CD14-positive monocyte (primary cell): ENCODE data around the gene IMMP2L. TPM values are rescaled to one million over a fixed set of nuclear protein-coding genes. Genes with fewer than 3 reads are reported as not detected.

Experiments used
- DNase-seq, 3 donors: peaks; one replicate each; pipeline ENCODE4 v3.0.0-alpha.2; 2011 to 2022
- H2AFZ ChIP-seq: 2 replicates; pipeline ENCODE4 v1.6.0; 2012; ENCODE audit warnings: mild to moderate bottlenecking, low read depth, low read length, inconsistent platforms; ENCODE audit not compliant: insufficient read depth, poor library complexity, severe bottlenecking
- H3K27ac ChIP-seq, 2 donors: 1 replicate in 1 of 2; 2 replicates in 1 of 2; pipeline ENCODE4 v1.5.1; 2012 to 2013; ENCODE audit warnings: low read length in 2 of 2, control low read depth in 1 of 2, inconsistent platforms in 1 of 2, low read depth in 1 of 2, mild to moderate bottlenecking in 1 of 2
- H3K27me3 ChIP-seq, 2 donors: one replicate each; pipeline versions ENCODE4 v1.6.0 to v1.6.1; 2011 to 2013; ENCODE audit warnings: low read length in 2 of 2; ENCODE audit not compliant: control insufficient read depth in 2 of 2, insufficient read depth in 2 of 2
- H3K36me3 ChIP-seq, 2 donors: replicated peaks in 1 of 2; 1 replicate in 1 of 2; 2 replicates in 1 of 2; pipeline versions ENCODE4 v1.5.1 to v1.6.1; 2012 to 2013; ENCODE audit warnings: low read length in 2 of 2, control low read depth in 1 of 2, inconsistent platforms in 1 of 2, mild to moderate bottlenecking in 1 of 2; ENCODE audit not compliant: insufficient read depth in 2 of 2, control insufficient read depth in 1 of 2
- H3K4me1 ChIP-seq, 2 donors: 1 replicate in 1 of 2; 2 replicates in 1 of 2; pipeline versions ENCODE4 v1.5.1 to v1.6.1; 2012 to 2013; ENCODE audit warnings: low read length in 2 of 2, control low read depth in 1 of 2, inconsistent platforms in 1 of 2, mild to moderate bottlenecking in 1 of 2, moderate library complexity in 1 of 2; ENCODE audit not compliant: insufficient read depth in 2 of 2, control insufficient read depth in 1 of 2
- H3K4me2 ChIP-seq: replicated peaks from 2 replicates; pipeline ENCODE3; 2012; ENCODE audit warnings: low read length, moderate library complexity, mild to moderate bottlenecking; ENCODE audit not compliant: poor library complexity, severe bottlenecking; ENCODE audit errors: extremely low read depth
- H3K4me3 ChIP-seq, 3 experiments: fragments of 200-600 bp in 1 of 3; sonication (generic) in 1 of 3; replicated peaks in 1 of 3; 1 replicate in 2 of 3; 2 replicates in 1 of 3; pipeline ENCODE4 v1.5.1; 2011 to 2013; ENCODE audit warnings: low read length in 3 of 3, mild to moderate bottlenecking in 3 of 3, control low read depth in 2 of 3, low read depth in 2 of 3, inconsistent platforms in 1 of 3, moderate library complexity in 1 of 3
- H3K79me2 ChIP-seq: 2 replicates; pipeline ENCODE4 v1.6.0; 2012; ENCODE audit warnings: mild to moderate bottlenecking, control low read depth, inconsistent platforms, low read length, moderate library complexity; ENCODE audit not compliant: insufficient read depth
- H3K9ac ChIP-seq: 2 replicates; pipeline ENCODE4 v1.6.0; 2017; ENCODE audit warnings: low read length, mild to moderate bottlenecking; ENCODE audit not compliant: insufficient read depth, poor library complexity, severe bottlenecking
- H3K9me3 ChIP-seq, 2 donors: replicated peaks in 1 of 2; 1 replicate in 1 of 2; 2 replicates in 1 of 2; pipeline versions ENCODE4 v1.5.1 to v1.6.1; 2012 to 2013; ENCODE audit warnings: low read length in 2 of 2, control low read depth in 1 of 2; ENCODE audit not compliant: control insufficient read depth in 1 of 2, insufficient read depth in 1 of 2
- H4K20me1 ChIP-seq: 2 replicates; pipeline ENCODE4 v1.6.0; 2012; ENCODE audit warnings: mild to moderate bottlenecking, low read length, control low read depth, moderate library complexity; ENCODE audit not compliant: insufficient read depth
- H3K27ac Mint-ChIP-seq, 7 donors: one replicate each; pipeline ENCODE4 v1.8.0; 2020; ENCODE audit warnings: mild to moderate bottlenecking in 7 of 7, mixed read lengths in 7 of 7, moderate library complexity in 6 of 7, inconsistent platforms in 2 of 7
- H3K27me3 Mint-ChIP-seq, 3 donors: one replicate each; pipeline ENCODE4 v1.8.0; 2021 to 2022; ENCODE audit warnings: low read depth in 3 of 3, mild to moderate bottlenecking in 3 of 3, mixed read lengths in 3 of 3, moderate library complexity in 3 of 3, inconsistent platforms in 1 of 3
- H3K36me3 Mint-ChIP-seq, 2 donors: one replicate each; pipeline ENCODE4 v1.8.0; 2020; ENCODE audit warnings: mixed read lengths in 2 of 2, inconsistent platforms in 1 of 2, mild to moderate bottlenecking in 1 of 2
- H3K4me1 Mint-ChIP-seq: one replicate; pipeline ENCODE4 v1.8.0; 2020; ENCODE audit warnings: mild to moderate bottlenecking, mixed read lengths
- H3K4me3 Mint-ChIP-seq, 2 donors: one replicate each; pipeline ENCODE4 v1.8.0; 2020; ENCODE audit warnings: mild to moderate bottlenecking in 2 of 2, mixed read lengths in 2 of 2, moderate library complexity in 1 of 2
- H3K9me3 Mint-ChIP-seq, 7 donors: one replicate each; pipeline ENCODE4 v1.8.0; 2020 to 2022; ENCODE audit warnings: mixed read lengths in 7 of 7, mild to moderate bottlenecking in 6 of 7, moderate library complexity in 6 of 7, inconsistent platforms in 2 of 7
- CTCF ChIP-seq: fragments of 200-600 bp; IDR thresholded peaks from one replicate; pipeline ENCODE4 v1.8.0; 2022; ENCODE audit warnings: antibody characterized with exemption, mild to moderate bottlenecking
- WGBS: methylation state at CpG from one replicate; pipeline ENCODE4 v1.1.5; 2013; ENCODE audit warnings: missing lambda C conversion rate; ENCODE audit not compliant: insufficient coverage; 5-methylcytosine and 5-hydroxymethylcytosine counted together
- intact Hi-C, 2 donors: fragments of 100-400 bp; cut with micrococcal nuclease; formaldehyde crosslinking; loops; one replicate each; pipeline versions ENCODE4 v1.15.0 to v1.15.1; 2023
- polyA plus RNA-seq, 3 donors: library from polyadenylated mRNA; depleted of rRNA in 1 of 3; unstranded in 2 of 3; stranded (reverse) in 1 of 3; fragments of 300-500 nt in 2 of 3; fragments of >200 nt in 1 of 3; fragmentation: Illumina TruSeq in 2 of 3; gene quantifications; 1 replicate in 2 of 3; 2 replicates in 1 of 3; pipeline ENCODE4 v1.2.3, GENCODE V29; 2012 to 2021

The IMMP2L gene
- polyA plus RNA-seq, 3 donors = 1.9 to 6.4 (median 6.2) TPM

DNA sequence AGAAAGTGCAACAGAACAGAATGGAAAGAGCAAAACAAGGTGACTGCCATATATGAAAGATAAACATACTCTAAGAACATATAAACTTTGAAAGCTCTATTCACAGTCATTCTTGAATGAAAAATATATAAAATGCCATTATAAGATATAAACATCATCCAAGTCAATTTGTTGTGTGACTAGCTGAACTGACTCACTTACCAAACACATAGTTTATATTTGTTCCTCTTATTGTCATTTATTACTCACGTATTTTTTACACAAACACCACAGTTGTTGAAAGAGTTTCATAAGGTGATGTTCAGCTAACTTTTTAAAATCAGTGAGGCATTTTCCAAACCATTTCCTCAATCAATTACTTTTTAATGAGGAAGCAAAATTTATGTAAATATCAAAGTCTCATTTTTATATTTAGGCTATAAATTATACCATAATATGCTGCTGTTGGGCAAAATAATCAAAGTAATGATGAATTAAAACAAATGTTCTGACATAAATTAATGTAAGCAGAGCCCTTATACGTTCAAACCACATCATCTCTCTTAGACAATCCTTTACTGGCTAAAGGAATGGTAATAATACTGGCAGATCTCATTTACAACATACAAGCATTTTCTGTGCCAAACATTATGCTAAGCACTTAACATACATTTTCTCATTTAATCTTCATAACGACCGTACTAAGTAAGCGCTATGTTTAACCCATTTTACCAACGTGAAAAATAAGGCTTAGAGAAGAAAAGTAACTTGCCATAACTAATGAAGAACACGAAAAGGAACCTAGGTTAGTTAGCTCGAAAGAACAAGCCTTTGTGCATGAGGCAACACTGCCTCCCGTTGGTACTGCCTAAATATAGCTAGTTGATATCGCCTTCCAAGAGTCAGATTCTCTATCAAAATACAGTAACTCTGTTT is 464.0 kb downstream of the IMMP2L start:
- Mint-ChIP-seq H3K4me1 (no peaks in the 10 kb centered on the region), H3K36me3 (no peaks in the 10 kb centered on the region), H3K9me3 (no peaks in the 10 kb centered on the region), H3K27ac (no peak overlapping the region), H3K27me3 (no peaks in the 10 kb centered on the region), H3K4me3 (no peak overlapping the region)
- no peaks in the 10 kb centered on the region for H3K36me3 ChIP-seq
- intact Hi-C loops = no loop called here
- H3K4me2 ChIP-seq = no peak overlapping the region
- H3K79me2 ChIP-seq = no peaks in the 10 kb centered on the region
- H3K27ac ChIP-seq = no peak overlapping the region
- no CpG with 5 or more reads among the region's 10 CpGs for WGBS
- H3K4me3 ChIP-seq = no peak overlapping the region
- TF ChIP-seq CTCF = no peak
- H3K9ac ChIP-seq = no peak overlapping the region
- H4K20me1 ChIP-seq = no peaks in the 10 kb centered on the region
- no peak overlapping the region for H2AFZ ChIP-seq
- H3K27me3 ChIP-seq = no peaks in the 10 kb centered on the region
- DNase-seq = peak in 1 of 3 donors; percentile 7
- no peaks in the 10 kb centered on the region for H3K4me1 ChIP-seq
- H3K9me3 ChIP-seq = no peaks in the 10 kb centered on the region

DNA sequence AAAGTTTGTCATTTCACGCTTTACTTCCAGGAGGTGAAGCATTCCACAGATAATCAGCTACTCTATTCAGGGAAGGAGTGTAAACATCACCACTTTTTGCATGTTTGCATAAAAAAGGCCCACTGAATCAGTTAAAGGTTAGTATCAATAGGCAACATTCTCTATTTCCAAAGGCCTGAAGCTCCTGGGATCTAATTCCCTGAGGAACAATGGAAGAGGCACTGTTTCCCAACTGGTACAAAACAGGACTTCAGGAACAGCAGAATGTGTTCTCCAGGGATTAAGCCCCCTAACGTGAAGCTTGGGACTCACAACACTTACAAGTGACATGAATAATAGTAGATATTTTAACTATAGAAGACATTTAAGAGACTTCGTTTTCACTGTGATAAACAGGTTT is 465.3 kb downstream of the IMMP2L start:
- WGBS = no CpG with 5 or more reads among the region's 3 CpGs
- H3K36me3 Mint-ChIP-seq = no peaks in the 10 kb centered on the region
- Histone ChIP-seq H3K27me3 (no peaks in the 10 kb centered on the region), H3K9ac (no peak overlapping the region), H3K4me2 (no peak overlapping the region), H3K9me3 (no peaks in the 10 kb centered on the region), H3K4me3 (no peak overlapping the region), H4K20me1 (no peaks in the 10 kb centered on the region), H3K79me2 (no peaks in the 10 kb centered on the region), H3K36me3 (no peaks in the 10 kb centered on the region), H3K4me1 (no peaks in the 10 kb centered on the region), H2AFZ (no peak overlapping the region), H3K27ac (no peak overlapping the region)
- no peaks in the 10 kb centered on the region for H3K4me1 Mint-ChIP-seq
- no peak for TF ChIP-seq CTCF
- no peak overlapping the region for H3K27ac Mint-ChIP-seq
- H3K9me3 Mint-ChIP-seq = no peaks in the 10 kb centered on the region
- no peaks in the 10 kb centered on the region for H3K27me3 Mint-ChIP-seq
- H3K4me3 Mint-ChIP-seq = no peak overlapping the region
- intact Hi-C loops = no loop called here
- no peak for DNase-seq
